ENCODE results near the gene GLRX3. TPM values are rescaled to one million over a fixed set of nuclear protein-coding genes. Genes with fewer than 3 reads are reported as not detected.

The GLRX3 gene
- polyA plus RNA-seq, 2 donors, result 41.8 to 80.3 TPM

DNA sequence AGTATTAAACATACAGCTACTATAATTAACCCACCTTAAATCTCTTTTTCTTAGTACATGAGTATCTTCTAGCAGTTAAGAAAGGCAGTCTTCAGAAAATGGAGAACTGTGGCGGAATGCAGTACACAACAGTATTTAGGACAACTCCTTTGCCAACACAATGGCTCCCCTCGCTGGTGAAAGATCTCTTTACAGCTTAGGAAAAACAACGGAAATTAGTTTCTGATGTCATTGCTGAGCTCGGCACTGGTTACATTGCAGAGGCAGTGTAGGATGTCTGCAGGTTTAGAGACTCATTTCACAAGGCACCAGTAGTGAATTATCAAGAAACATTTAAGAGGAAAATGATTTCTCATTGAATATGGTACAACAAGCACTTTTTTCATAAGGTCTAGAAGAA, 43.4 kb downstream of the GLRX3 start:
- 43 to 53% methylated on average over 4 of the region's 4 CpGs for WGBS, 2 donors
- H3K27me3 ChIP-seq (ENCODE audit: control insufficient read depth in 1 of 2, insufficient read depth in 2 of 2, low read length in 2 of 2), result no peaks in the 10 kb centered on the region
- no peak overlapping the region for H3K4me3 ChIP-seq (ENCODE audit: low read depth in 1 of 2, low read length in 2 of 2)
- H3K27ac ChIP-seq (ENCODE audit: low read depth in 2 of 2, low read length in 1 of 2), result no peak overlapping the region
- H3K9me3 ChIP-seq (ENCODE audit: control insufficient read depth in 2 of 2, insufficient read depth in 1 of 2, low read depth in 1 of 2, low read length in 1 of 2), result no peaks in the 10 kb centered on the region
- no peaks in the 10 kb centered on the region for H3K4me1 ChIP-seq (ENCODE audit: control insufficient read depth in 2 of 2, insufficient read depth in 2 of 2, low read length in 1 of 2)
- H3K36me3 ChIP-seq (ENCODE audit: control insufficient read depth in 2 of 2, insufficient read depth in 2 of 2, low read length in 1 of 2), result peaks cover 5 to 20% of the 10 kb centered on the region in 2 donors

- 96 to 97% methylated on average over 1 of the region's 1 CpG for WGBS, 2 donors
- Histone ChIP-seq H3K36me3 (ENCODE audit: control insufficient read depth in 2 of 2, insufficient read depth in 2 of 2, low read length in 1 of 2) (peaks cover 5 to 14% of the 10 kb centered on the region in 2 donors), H3K9me3 (ENCODE audit: control insufficient read depth in 2 of 2, insufficient read depth in 1 of 2, low read depth in 1 of 2, low read length in 1 of 2) (no peaks in the 10 kb centered on the region), H3K27me3 (ENCODE audit: control insufficient read depth in 1 of 2, insufficient read depth in 2 of 2, low read length in 2 of 2) (no peaks in the 10 kb centered on the region), H3K4me1 (ENCODE audit: control insufficient read depth in 2 of 2, insufficient read depth in 2 of 2, low read length in 1 of 2) (no peaks in the 10 kb centered on the region), H3K27ac (ENCODE audit: low read depth in 2 of 2, low read length in 1 of 2) (no peak overlapping the region), H3K4me3 (ENCODE audit: low read depth in 1 of 2, low read length in 2 of 2) (no peak overlapping the region)
Measured at GRCh38 chr10:130180416-130180815, 44.2 kb downstream of the GLRX3 start.

DNA sequence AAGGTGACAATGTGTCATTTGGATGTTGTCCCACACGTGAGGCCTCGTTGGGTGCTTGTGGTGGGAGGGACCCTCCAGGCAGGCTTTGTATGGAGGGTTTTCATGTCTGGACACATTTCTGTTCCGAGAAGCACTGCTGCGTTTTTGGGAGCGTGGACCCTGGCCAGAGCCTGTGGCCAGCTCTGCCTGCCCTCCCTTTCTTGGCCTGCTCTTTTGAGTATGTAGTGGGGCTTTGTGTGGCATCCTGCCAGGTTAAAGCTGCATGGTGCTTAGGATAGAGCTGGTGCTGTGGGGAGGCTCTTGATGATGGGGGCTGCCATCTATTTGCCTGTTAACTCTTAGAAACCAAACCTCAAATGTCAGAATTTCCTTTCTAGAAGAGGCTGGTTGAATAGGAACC, 45.7 kb downstream of the GLRX3 start:
- WGBS, 2 donors, result 54 to 57% methylated on average over 5 of the region's 5 CpGs
- Histone ChIP-seq H3K4me1 (ENCODE audit: control insufficient read depth in 2 of 2, insufficient read depth in 2 of 2, low read length in 1 of 2) (no peaks in the 10 kb centered on the region), H3K4me3 (ENCODE audit: low read depth in 1 of 2, low read length in 2 of 2) (no peak overlapping the region), H3K9me3 (ENCODE audit: control insufficient read depth in 2 of 2, insufficient read depth in 1 of 2, low read depth in 1 of 2, low read length in 1 of 2) (no peaks in the 10 kb centered on the region), H3K36me3 (ENCODE audit: control insufficient read depth in 2 of 2, insufficient read depth in 2 of 2, low read length in 1 of 2) (peaks cover 5 to 20% of the 10 kb centered on the region in 2 donors), H3K27ac (ENCODE audit: low read depth in 2 of 2, low read length in 1 of 2) (no peak overlapping the region), H3K27me3 (ENCODE audit: control insufficient read depth in 1 of 2, insufficient read depth in 2 of 2, low read length in 2 of 2) (no peaks in the 10 kb centered on the region)

DNA sequence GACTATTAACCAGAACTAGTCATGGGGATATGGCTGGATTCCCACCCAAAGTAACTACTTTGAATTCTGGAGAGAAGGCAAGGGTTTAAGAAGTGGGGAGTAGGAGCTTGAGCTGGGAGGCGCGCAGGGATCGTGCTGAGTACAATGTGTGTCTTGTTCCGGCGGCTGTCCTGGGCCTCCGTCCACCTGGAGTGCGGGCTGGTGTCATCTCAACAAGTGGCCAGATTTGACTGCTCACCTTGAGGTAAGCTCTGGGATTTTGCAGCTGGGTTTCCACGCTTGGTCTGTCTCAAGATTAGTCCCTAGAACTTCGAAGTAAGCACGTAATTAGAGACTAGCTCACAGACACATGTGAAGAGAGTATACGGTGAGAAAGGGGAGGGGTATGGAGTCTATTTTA, 49.4 kb downstream of the GLRX3 start:
- H3K27me3 ChIP-seq (ENCODE audit: control insufficient read depth in 1 of 2, insufficient read depth in 2 of 2, low read length in 2 of 2), result no peaks in the 10 kb centered on the region
- H3K4me3 ChIP-seq (ENCODE audit: low read depth in 1 of 2, low read length in 2 of 2), result no peak overlapping the region
- H3K36me3 ChIP-seq (ENCODE audit: control insufficient read depth in 2 of 2, insufficient read depth in 2 of 2, low read length in 1 of 2), result peaks cover 8 to 22% of the 10 kb centered on the region in 2 donors
- no peak overlapping the region for H3K27ac ChIP-seq (ENCODE audit: low read depth in 2 of 2, low read length in 1 of 2)
- 92% methylated on average over 11 of the region's 11 CpGs for WGBS, 2 donors
- no peaks in the 10 kb centered on the region for H3K4me1 ChIP-seq (ENCODE audit: control insufficient read depth in 2 of 2, insufficient read depth in 2 of 2, low read length in 1 of 2)
- H3K9me3 ChIP-seq (ENCODE audit: control insufficient read depth in 2 of 2, insufficient read depth in 1 of 2, low read depth in 1 of 2, low read length in 1 of 2), result no peaks in the 10 kb centered on the region

DNA sequence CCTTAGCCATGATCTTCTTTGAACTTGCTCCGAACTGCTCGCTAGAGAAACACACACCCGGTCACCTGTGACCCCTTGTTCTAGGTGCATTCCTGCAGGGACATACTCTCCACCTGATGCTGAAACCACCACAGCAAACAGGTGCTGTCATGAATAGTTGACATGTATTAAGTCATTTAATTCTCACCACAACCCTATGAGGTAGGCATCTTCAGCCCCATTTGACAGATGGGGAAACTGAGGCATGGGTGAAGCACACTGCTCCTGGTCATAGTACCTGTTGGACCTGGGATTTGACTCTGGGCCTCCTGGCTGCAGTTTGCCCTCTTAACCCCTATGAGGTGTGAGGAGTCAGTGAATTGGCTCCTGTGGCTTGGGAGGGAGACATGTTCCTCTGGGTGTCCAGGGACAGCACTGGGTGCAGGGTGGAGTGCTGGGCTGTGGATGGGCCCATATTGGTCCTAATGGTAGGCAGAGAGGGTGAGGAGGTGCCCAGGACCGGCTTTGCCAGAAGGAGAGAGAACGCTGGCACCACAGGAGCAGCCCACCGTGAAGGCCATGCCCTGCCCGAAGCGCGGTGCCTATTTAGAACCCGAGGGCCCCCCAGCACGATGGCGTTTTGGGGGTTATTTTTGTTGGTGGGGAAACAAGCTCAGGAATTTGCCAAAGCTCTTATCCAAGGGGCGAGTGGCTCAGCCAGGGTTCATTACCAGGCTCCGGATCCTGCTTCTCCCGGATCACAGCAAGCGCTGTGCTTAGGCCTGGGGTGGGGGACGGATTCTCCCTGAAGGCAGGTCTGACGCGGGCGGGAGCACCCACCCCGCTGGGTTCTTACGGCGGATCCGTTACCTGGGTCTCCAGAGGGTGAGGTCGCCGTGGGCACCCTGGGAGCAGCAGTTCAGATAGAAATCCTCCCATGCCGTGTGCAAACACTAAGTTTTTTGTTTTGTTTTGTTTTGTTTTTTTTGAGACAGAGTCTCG, 52.3 kb downstream of the GLRX3 start:
- Histone ChIP-seq H3K36me3 (ENCODE audit: control insufficient read depth in 2 of 2, insufficient read depth in 2 of 2, low read length in 1 of 2) (peaks cover 3 to 14% of the 10 kb centered on the region in 2 donors), H3K4me3 (ENCODE audit: low read depth in 1 of 2, low read length in 2 of 2) (no peak overlapping the region), H3K27me3 (ENCODE audit: control insufficient read depth in 1 of 2, insufficient read depth in 2 of 2, low read length in 2 of 2) (no peaks in the 10 kb centered on the region), H3K4me1 (ENCODE audit: control insufficient read depth in 2 of 2, insufficient read depth in 2 of 2, low read length in 1 of 2) (peaks cover 0 to 3% of the 10 kb centered on the region in 2 donors), H3K27ac (ENCODE audit: low read depth in 2 of 2, low read length in 1 of 2) (no peak overlapping the region), H3K9me3 (ENCODE audit: control insufficient read depth in 2 of 2, insufficient read depth in 1 of 2, low read depth in 1 of 2, low read length in 1 of 2) (no peaks in the 10 kb centered on the region)
- WGBS, 2 donors, result 93% methylated on average over 28 of the region's 28 CpGs

- H3K4me3 ChIP-seq (ENCODE audit: low read depth in 1 of 2, low read length in 2 of 2), result no peak overlapping the region
- H3K36me3 ChIP-seq (ENCODE audit: control insufficient read depth in 2 of 2, insufficient read depth in 2 of 2, low read length in 1 of 2), result peaks cover 3 to 10% of the 10 kb centered on the region in 2 donors
- no peaks in the 10 kb centered on the region for H3K9me3 ChIP-seq (ENCODE audit: control insufficient read depth in 2 of 2, insufficient read depth in 1 of 2, low read depth in 1 of 2, low read length in 1 of 2)
- WGBS, 2 donors, result 80% methylated on average over 19 to 25 of the region's 25 CpGs
- H3K4me1 ChIP-seq (ENCODE audit: control insufficient read depth in 2 of 2, insufficient read depth in 2 of 2, low read length in 1 of 2), result peaks cover 0 to 3% of the 10 kb centered on the region in 2 donors
- H3K27me3 ChIP-seq (ENCODE audit: control insufficient read depth in 1 of 2, insufficient read depth in 2 of 2, low read length in 2 of 2), result no peaks in the 10 kb centered on the region
- no peak overlapping the region for H3K27ac ChIP-seq (ENCODE audit: low read depth in 2 of 2, low read length in 1 of 2)
Measured at GRCh38 chr10:130189608-130190054, 53.4 kb downstream of the GLRX3 start.

- WGBS, 2 donors, result 1 to 2% methylated on average over 75 to 81 of the region's 81 CpGs
- H3K27ac ChIP-seq (ENCODE audit: low read depth in 2 of 2, low read length in 1 of 2), result no peak overlapping the region
- H3K4me3 ChIP-seq (ENCODE audit: low read depth in 1 of 2, low read length in 2 of 2), result peak overlapping the region; percentile 55 to 70
- H3K36me3 ChIP-seq (ENCODE audit: control insufficient read depth in 2 of 2, insufficient read depth in 2 of 2, low read length in 1 of 2), result peaks cover 3 to 10% of the 10 kb centered on the region in 2 donors
- H3K9me3 ChIP-seq (ENCODE audit: control insufficient read depth in 2 of 2, insufficient read depth in 1 of 2, low read depth in 1 of 2, low read length in 1 of 2), result no peaks in the 10 kb centered on the region
- H3K4me1 ChIP-seq (ENCODE audit: control insufficient read depth in 2 of 2, insufficient read depth in 2 of 2, low read length in 1 of 2), result peaks cover 0 to 3% of the 10 kb centered on the region in 2 donors
- no peaks in the 10 kb centered on the region for H3K27me3 ChIP-seq (ENCODE audit: control insufficient read depth in 1 of 2, insufficient read depth in 2 of 2, low read length in 2 of 2)
Measured at GRCh38 chr10:130190055-130190736, 54.0 kb downstream of the GLRX3 start.

DNA sequence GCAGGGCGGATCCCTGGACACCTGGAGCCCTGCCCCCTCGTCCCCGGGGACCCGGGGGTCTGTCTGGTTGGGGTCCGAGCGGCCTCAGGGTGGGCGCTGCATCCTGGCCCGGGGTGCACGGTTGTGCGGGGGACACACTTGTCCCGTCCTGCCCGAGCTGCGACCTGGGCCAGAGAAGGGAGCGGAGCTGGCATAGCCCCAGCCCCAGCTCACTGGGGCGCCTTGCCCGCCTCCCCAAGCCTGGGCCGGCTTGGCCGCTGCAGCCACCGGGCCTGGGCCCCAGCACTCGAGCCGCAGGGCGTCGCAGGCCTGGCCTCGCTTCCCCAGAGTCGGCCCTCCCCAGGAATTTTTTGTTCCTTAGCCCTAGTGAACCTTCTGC, 54.5 kb downstream of the GLRX3 start:
- Histone ChIP-seq H3K36me3 (ENCODE audit: control insufficient read depth in 2 of 2, insufficient read depth in 2 of 2, low read length in 1 of 2) (peaks cover 3 to 10% of the 10 kb centered on the region in 2 donors), H3K4me1 (ENCODE audit: control insufficient read depth in 2 of 2, insufficient read depth in 2 of 2, low read length in 1 of 2) (peaks cover 0 to 3% of the 10 kb centered on the region in 2 donors), H3K27ac (ENCODE audit: low read depth in 2 of 2, low read length in 1 of 2) (no peak overlapping the region), H3K9me3 (ENCODE audit: control insufficient read depth in 2 of 2, insufficient read depth in 1 of 2, low read depth in 1 of 2, low read length in 1 of 2) (no peaks in the 10 kb centered on the region), H3K27me3 (ENCODE audit: control insufficient read depth in 1 of 2, insufficient read depth in 2 of 2, low read length in 2 of 2) (no peaks in the 10 kb centered on the region), H3K4me3 (ENCODE audit: low read depth in 1 of 2, low read length in 2 of 2) (peak overlapping the region; percentile 55 to 70)
- WGBS, 2 donors, result 3 to 7% methylated on average over 25 of the region's 25 CpGs

DNA sequence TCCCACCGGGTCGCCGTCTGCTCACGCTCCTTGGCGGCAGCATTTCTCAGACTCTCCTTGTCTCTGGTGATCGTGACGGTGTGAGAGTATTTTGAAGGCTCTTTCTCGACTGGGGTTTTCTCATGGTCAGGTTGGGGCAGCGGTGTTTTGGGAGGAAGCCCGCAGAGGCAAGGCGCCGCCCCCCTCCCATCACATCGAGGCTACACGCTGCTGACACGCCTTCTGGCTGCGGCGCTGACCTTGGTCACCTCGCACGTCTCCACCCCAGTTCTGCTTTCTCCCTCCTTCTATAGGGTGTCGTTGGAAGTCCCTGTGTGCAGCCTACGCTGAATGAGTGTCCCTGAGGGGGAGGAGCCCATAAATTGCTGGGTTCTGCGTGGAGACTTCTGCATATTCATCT, 55.2 kb downstream of the GLRX3 start:
- H3K27ac ChIP-seq (ENCODE audit: low read depth in 2 of 2, low read length in 1 of 2), result no peak overlapping the region
- peaks cover 3 to 13% of the 10 kb centered on the region in 2 donors for H3K36me3 ChIP-seq (ENCODE audit: control insufficient read depth in 2 of 2, insufficient read depth in 2 of 2, low read length in 1 of 2)
- H3K9me3 ChIP-seq (ENCODE audit: control insufficient read depth in 2 of 2, insufficient read depth in 1 of 2, low read depth in 1 of 2, low read length in 1 of 2), result no peaks in the 10 kb centered on the region
- 82 to 87% methylated on average over 22 of the region's 22 CpGs for WGBS, 2 donors
- no peaks in the 10 kb centered on the region for H3K27me3 ChIP-seq (ENCODE audit: control insufficient read depth in 1 of 2, insufficient read depth in 2 of 2, low read length in 2 of 2)
- peaks cover 0 to 3% of the 10 kb centered on the region in 2 donors for H3K4me1 ChIP-seq (ENCODE audit: control insufficient read depth in 2 of 2, insufficient read depth in 2 of 2, low read length in 1 of 2)
- no peak overlapping the region for H3K4me3 ChIP-seq (ENCODE audit: low read depth in 1 of 2, low read length in 2 of 2)

Data from esophagus (tissue), 2 donors.